SK-N-SH (cell line): ENCODE results near the gene FAM107B. TPM values are rescaled to one million over a fixed set of nuclear protein-coding genes. Genes with fewer than 3 reads are reported as not detected.
"Not testable (repeated sequence)": the region's sequence is repeated elsewhere in the genome, so short reads cannot be mapped to it uniquely, and the experiment has no call there.

Experiments used
- CTCF ChIA-PET: fragments of 300-600, 350-600 bp; formaldehyde crosslinking; extraction: SDS; loops from one replicate; lab custom pipeline; 2021; lab: Yijun Ruan, JAX
- POLR2A ChIA-PET: fragments of 350-600 bp; sonication (Branson Sonifier 250); formaldehyde crosslinking; extraction: SDS; loops from one replicate; lab custom pipeline; 2020; ENCODE audit warnings: antibody characterized with exemption, inconsistent platforms; lab: Yijun Ruan, JAX
- DNase-seq: peaks from one replicate; pipeline ENCODE4 v3.0.0; 2012
- H2AFZ ChIP-seq: fragments of 200-600 bp; sonication (generic); 2 replicates; pipeline ENCODE4 v1.8.1; 2016; ENCODE audit warnings: antibody characterized with exemption, mild to moderate bottlenecking, low read depth
- H3F3A ChIP-seq: fragments of 200-600 bp; sonication (generic); replicated peaks from 2 replicates; pipeline ENCODE3; 2016; ENCODE audit warnings: antibody characterized with exemption, mild to moderate bottlenecking; ENCODE audit not compliant: insufficient read depth
- H3K27ac ChIP-seq, 2 experiments: fragments of 200-500 bp in 1 of 2; fragments of 200-600 bp in 1 of 2; sonication (Bioruptor generic) in 1 of 2; sonication (generic), shearing (Covaris generic) in 1 of 2; 2 replicates each; pipeline versions ENCODE4 v1.5.1 to v1.6.1; 2014 to 2016; ENCODE audit warnings: low read depth in 2 of 2, inconsistent platforms in 1 of 2, low read length in 1 of 2, mild to moderate bottlenecking in 1 of 2, mixed read lengths in 1 of 2
- H3K27me3 ChIP-seq: fragments of 200-600 bp; sonication (generic), shearing (Covaris generic); 2 replicates; pipeline ENCODE4 v1.6.1; 2016; ENCODE audit warnings: mixed run types; ENCODE audit not compliant: insufficient read depth
- H3K36me3 ChIP-seq, 2 experiments: fragments of 200-500 bp in 1 of 2; fragments of 200-600 bp in 1 of 2; sonication (Bioruptor generic) in 1 of 2; sonication (generic) in 1 of 2; replicated peaks in 1 of 2; 2 replicates each; pipeline versions ENCODE3 to v1.5.1; 2014 to 2016; ENCODE audit warnings: low read length in 1 of 2, mild to moderate bottlenecking in 1 of 2; ENCODE audit not compliant: insufficient read depth in 2 of 2, control insufficient read depth in 1 of 2
- H3K4me1 ChIP-seq, 2 experiments: fragments of 200-500 bp in 1 of 2; fragments of 200-600 bp in 1 of 2; sonication (Bioruptor generic) in 1 of 2; sonication (generic), shearing (Covaris generic) in 1 of 2; 2 replicates each; pipeline versions ENCODE4 v1.5.1 to v1.6.1; 2014 to 2016; ENCODE audit warnings: low read depth in 1 of 2, low read length in 1 of 2, mixed run types in 1 of 2; ENCODE audit not compliant: insufficient read depth in 2 of 2, control insufficient read depth in 1 of 2
- H3K4me2 ChIP-seq: fragments of 200-600 bp; sonication (generic), shearing (Covaris generic); 2 replicates; pipeline ENCODE4 v1.6.1; 2017; ENCODE audit warnings: mixed run types
- H3K4me3 ChIP-seq, 2 experiments: fragments of 200-500 bp in 1 of 2; fragments of 200-600 bp in 1 of 2; sonication (Bioruptor generic) in 1 of 2; sonication (generic), shearing (Covaris generic) in 1 of 2; 2 replicates each; pipeline versions ENCODE4 v1.5.1 to v1.8.1; 2014 to 2016; ENCODE audit warnings: low read depth in 2 of 2, inconsistent platforms in 1 of 2, low read length in 1 of 2, mild to moderate bottlenecking in 1 of 2, mixed read lengths in 1 of 2, moderate library complexity in 1 of 2
- H3K79me2 ChIP-seq: fragments of 200-600 bp; sonication (generic); 2 replicates; pipeline ENCODE4 v1.8.1; 2017; ENCODE audit warnings: mild to moderate bottlenecking; ENCODE audit not compliant: insufficient read depth
- H3K9ac ChIP-seq: fragments of 200-600 bp; sonication (generic); 2 replicates; pipeline ENCODE4 v1.6.1; 2017; ENCODE audit warnings: mixed run types
- H3K9me2 ChIP-seq: fragments of 200-600 bp; sonication (generic); 2 replicates; pipeline ENCODE4 v1.6.1; 2017; ENCODE audit warnings: mixed run types
- H3K9me3 ChIP-seq: fragments of 200-600 bp; sonication (generic); 2 replicates; pipeline ENCODE4 v1.6.1; 2017; ENCODE audit warnings: mixed run types, mild to moderate bottlenecking, moderate library complexity
- H4K20me1 ChIP-seq: fragments of 200-600 bp; sonication (generic); 2 replicates; pipeline ENCODE4 v1.6.1; 2017; ENCODE audit warnings: mild to moderate bottlenecking, mixed run types; ENCODE audit not compliant: insufficient read depth
- SIN3A ChIP-seq: IDR thresholded peaks from 2 replicates; pipeline ENCODE4 v1.6.1; 2012; ENCODE audit warnings: low read depth, mild to moderate bottlenecking, low read length, moderate library complexity, borderline replicate concordance
- SMC3 ChIP-seq: IDR thresholded peaks from 2 replicates; pipeline ENCODE4 v1.6.1; 2012; ENCODE audit warnings: low read depth, low read length, improper control_type of control experiment
- TAF1 ChIP-seq: IDR thresholded peaks from 2 replicates; pipeline ENCODE4 v1.6.1; 2012; ENCODE audit warnings: low read depth, mild to moderate bottlenecking, low read length, moderate library complexity, borderline replicate concordance
- WGBS: methylation state at CpG from one replicate; pipeline ENCODE4 v1.1.6; 2017; ENCODE audit warnings: low lambda C conversion rate; 5-methylcytosine and 5-hydroxymethylcytosine counted together
- polyA plus RNA-seq, 3 experiments: library from polyadenylated mRNA; depleted of rRNA; stranded (reverse); fragments of >200 nt; gene quantifications; 2 replicates each; pipeline ENCODE4 v1.2.3, GENCODE V29; 2012

The FAM107B gene
- polyA plus RNA-seq, 1 of the 3 experiments (the other 2 are of a cell fraction), result 1.0 TPM

- Histone ChIP-seq H3K79me2 (no peaks in the 10 kb centered on the region), H3K9ac (no peak overlapping the region), H3F3A (no peaks in the 10 kb centered on the region), H3K4me1 (no peaks in the 10 kb centered on the region), H3K27ac (no peak overlapping the region), H3K4me3 (no peak overlapping the region), H3K9me3 (no peaks in the 10 kb centered on the region), H3K27me3 (no peaks in the 10 kb centered on the region), H4K20me1 (no peaks in the 10 kb centered on the region), H3K9me2 (no peaks in the 10 kb centered on the region), H2AFZ (no peak overlapping the region)
- ChIA-PET POLR2A (no interaction called here), CTCF (interaction anchor here (1.4 to 1.6 kb wide), 2 partner anchors 9 to 28 kb away, joined by 3 read pairs; no protein-coding TSS in a partner anchor)
- TF ChIP-seq TAF1, result no peak
- TF ChIP-seq, all 33 proteins: peak for 0
- WGBS, result 33% methylated on average over 3 of the region's 3 CpGs
- Histone ChIP-seq H3K36me3 (no peaks in the 10 kb centered on the region), H3K4me2 (no peak overlapping the region)
- DNase-seq, result no peak
Measured at GRCh38 chr10:14639637-14640036, 135.1 kb downstream of the FAM107B start.

DNA sequence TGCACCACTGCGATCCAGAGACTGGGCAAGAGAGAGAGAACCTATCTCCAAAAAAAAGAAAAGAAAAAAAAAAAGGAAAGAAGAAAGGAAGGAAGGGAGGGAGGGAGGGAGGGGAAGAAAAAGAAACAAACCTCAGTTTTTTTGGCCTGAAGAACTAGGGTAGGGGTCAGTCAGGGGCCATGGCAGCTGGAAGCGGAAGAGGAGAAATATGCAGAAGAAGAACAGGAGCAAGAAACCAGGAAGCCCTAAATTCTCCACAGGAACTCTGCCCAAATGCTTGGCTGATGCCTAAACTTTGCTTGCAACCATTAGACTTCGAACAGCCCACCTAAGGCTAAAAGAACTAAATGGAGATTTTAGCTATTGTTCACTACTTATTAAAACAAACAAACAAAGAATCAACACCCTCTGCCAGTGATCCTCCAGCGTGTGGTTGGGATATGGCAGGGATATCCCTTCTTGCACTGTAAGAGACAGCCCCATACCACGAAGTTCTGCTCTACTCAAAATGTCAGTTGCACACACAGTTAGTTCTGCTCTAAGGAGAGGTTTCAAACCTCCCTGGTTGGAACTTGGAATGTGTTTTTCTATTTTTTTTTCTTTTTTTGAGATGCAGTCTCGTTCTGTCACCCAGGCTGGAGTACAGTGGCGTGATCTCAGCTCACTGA is 139.5 kb downstream of the FAM107B start:
- CTCF ChIA-PET, result no interaction called here
- Histone ChIP-seq H3K27ac (no peak overlapping the region), H3K79me2 (no peaks in the 10 kb centered on the region), H3F3A (no peaks in the 10 kb centered on the region), H3K9ac (no peak overlapping the region), H3K9me2 (no peaks in the 10 kb centered on the region), H3K4me2 (no peak overlapping the region), H3K4me3 (no peak overlapping the region), H2AFZ (no peak overlapping the region), H3K9me3 (no peaks in the 10 kb centered on the region), H4K20me1 (no peaks in the 10 kb centered on the region), H3K36me3 (no peaks in the 10 kb centered on the region), H3K4me1 (no peaks in the 10 kb centered on the region), H3K27me3 (no peaks in the 10 kb centered on the region)
- WGBS, result 61% methylated on average over 7 of the region's 7 CpGs
- TF ChIP-seq SIN3A, result no peak
- TF ChIP-seq SMC3, result no peak
- DNase-seq, result no peak
- POLR2A ChIA-PET, result interaction anchor here (0.6 kb wide), 1 partner anchor 132 kb away, joined by 4 read pairs; no protein-coding TSS in a partner anchor

DNA sequence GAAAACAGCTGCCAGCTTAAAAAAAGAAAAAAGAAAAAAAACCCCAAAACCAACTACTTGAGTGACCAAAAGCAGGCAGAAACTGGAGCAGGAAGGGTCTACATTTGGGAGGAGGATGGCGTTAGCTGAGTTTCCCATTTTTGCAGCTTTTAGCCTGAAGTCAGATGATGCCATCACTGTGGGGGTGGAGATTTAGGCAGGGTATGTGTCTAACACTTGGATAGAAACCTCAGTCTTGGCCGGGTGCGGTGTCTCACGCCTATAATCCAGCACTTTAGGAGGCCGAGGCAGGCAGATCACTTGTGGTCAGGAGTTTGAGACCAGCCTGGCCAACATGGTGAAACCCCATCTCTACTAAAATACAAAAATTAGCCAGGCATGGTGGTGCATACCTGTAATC is 140.1 kb downstream of the FAM107B start:
- H3F3A ChIP-seq, H3K79me2 ChIP-seq, H3K4me2 ChIP-seq, H2AFZ ChIP-seq, DNase-seq, H4K20me1 ChIP-seq, H3K9ac ChIP-seq, H3K9me3 ChIP-seq, H3K4me1 ChIP-seq, H3K4me3 ChIP-seq, H3K9me2 ChIP-seq, POLR2A ChIA-PET, CTCF ChIA-PET, H3K27me3 ChIP-seq, H3K27ac ChIP-seq, H3K36me3 ChIP-seq: not testable (repeated sequence)
- WGBS, result 78% methylated on average over 5 of the region's 5 CpGs
